ENCODE data around the gene OR10H1. TPM values are rescaled to one million over a fixed set of nuclear protein-coding genes. Genes with fewer than 3 reads are reported as not detected.

The OR10H1 gene
- total RNA-seq, 1 donor from 2014 or later: not detected

DNA sequence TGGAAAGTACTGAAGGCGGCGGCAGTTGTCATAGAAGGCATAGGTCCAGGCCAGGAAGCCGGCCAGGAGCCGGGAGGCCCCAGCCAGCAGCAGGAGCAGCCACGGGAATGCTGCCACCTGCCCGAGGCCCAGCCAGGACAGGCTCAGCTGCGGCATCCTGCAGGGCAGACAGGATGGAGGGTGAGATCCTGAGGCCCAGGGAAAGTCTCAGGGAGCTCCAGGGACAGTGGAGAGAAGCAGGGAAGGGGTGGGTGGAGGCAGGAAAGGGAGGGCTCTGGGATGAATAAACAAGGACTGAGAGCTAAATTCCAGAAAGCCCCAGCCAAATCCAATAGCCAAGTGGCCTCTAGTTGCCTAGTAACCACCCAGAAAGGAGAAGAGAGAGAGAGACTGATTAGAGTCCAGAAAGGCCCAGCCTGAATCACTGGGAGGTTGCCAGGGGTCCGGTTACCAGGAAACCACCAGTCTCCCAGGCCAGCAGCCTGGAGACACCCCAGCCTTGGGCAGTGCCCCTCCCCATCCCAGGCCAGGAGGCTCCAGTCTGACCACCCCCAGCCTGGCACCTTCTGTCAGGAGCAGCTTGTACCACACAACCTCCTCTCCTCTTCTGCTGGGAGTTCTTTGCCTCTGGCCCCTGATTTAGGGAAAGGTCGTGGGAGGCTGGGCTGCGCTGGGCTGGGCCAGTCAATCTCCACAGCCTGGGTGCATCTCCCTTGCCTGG is 35.5 kb downstream of the OR10H1 start:
- no peaks in the 10 kb centered on the region for H3K36me3 ChIP-seq
- H3K4me2 ChIP-seq: no peak overlapping the region
- Mint-ChIP-seq H3K27ac (no peak overlapping the region), H3K36me3 (no peaks in the 10 kb centered on the region), H3K9me3 (peaks cover 46% of the 10 kb centered on the region), H3K4me3 (no peak overlapping the region), H3K27me3 (ENCODE audit: insufficient read depth, low read depth) (peaks cover 11% of the 10 kb centered on the region), H3K4me1 (no peaks in the 10 kb centered on the region)
- no peaks in the 10 kb centered on the region for H3K79me2 ChIP-seq (ENCODE audit: low read depth)
- no peak overlapping the region for H2AFZ ChIP-seq (replicated peaks)
- H3K9ac ChIP-seq: no peak overlapping the region
- H3K4me3 ChIP-seq: no peak overlapping the region
- no peaks in the 10 kb centered on the region for H3K27me3 ChIP-seq
- no peak for TF ChIP-seq EZH2 (IDR thresholded peaks at IDR 0.05)
- TF ChIP-seq EZH2phosphoT487 (IDR thresholded peaks at IDR 0.05): no peak
- TF ChIP-seq, protein P1, sequence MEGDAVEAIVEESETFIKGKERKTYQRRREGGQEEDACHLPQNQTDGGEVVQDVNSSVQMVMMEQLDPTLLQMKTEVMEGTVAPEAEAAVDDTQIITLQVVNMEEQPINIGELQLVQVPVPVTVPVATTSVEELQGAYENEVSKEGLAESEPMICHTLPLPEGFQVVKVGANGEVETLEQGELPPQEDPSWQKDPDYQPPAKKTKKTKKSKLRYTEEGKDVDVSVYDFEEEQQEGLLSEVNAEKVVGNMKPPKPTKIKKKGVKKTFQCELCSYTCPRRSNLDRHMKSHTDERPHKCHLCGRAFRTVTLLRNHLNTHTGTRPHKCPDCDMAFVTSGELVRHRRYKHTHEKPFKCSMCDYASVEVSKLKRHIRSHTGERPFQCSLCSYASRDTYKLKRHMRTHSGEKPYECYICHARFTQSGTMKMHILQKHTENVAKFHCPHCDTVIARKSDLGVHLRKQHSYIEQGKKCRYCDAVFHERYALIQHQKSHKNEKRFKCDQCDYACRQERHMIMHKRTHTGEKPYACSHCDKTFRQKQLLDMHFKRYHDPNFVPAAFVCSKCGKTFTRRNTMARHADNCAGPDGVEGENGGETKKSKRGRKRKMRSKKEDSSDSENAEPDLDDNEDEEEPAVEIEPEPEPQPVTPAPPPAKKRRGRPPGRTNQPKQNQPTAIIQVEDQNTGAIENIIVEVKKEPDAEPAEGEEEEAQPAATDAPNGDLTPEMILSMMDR (IDR thresholded peaks at IDR 0.05): no peak
- no peak overlapping the region for H3K27ac ChIP-seq
- H3F3A ChIP-seq (ENCODE audit: low read depth): no peaks in the 10 kb centered on the region
- H3K4me1 ChIP-seq: no peaks in the 10 kb centered on the region
- no peak for DNase-seq (ENCODE audit: low spot score)
- peaks cover 4% of the 10 kb centered on the region for H3K9me3 ChIP-seq (ENCODE audit: low read depth)
- H4K20me1 ChIP-seq (ENCODE audit: low read depth): no peaks in the 10 kb centered on the region

DNA sequence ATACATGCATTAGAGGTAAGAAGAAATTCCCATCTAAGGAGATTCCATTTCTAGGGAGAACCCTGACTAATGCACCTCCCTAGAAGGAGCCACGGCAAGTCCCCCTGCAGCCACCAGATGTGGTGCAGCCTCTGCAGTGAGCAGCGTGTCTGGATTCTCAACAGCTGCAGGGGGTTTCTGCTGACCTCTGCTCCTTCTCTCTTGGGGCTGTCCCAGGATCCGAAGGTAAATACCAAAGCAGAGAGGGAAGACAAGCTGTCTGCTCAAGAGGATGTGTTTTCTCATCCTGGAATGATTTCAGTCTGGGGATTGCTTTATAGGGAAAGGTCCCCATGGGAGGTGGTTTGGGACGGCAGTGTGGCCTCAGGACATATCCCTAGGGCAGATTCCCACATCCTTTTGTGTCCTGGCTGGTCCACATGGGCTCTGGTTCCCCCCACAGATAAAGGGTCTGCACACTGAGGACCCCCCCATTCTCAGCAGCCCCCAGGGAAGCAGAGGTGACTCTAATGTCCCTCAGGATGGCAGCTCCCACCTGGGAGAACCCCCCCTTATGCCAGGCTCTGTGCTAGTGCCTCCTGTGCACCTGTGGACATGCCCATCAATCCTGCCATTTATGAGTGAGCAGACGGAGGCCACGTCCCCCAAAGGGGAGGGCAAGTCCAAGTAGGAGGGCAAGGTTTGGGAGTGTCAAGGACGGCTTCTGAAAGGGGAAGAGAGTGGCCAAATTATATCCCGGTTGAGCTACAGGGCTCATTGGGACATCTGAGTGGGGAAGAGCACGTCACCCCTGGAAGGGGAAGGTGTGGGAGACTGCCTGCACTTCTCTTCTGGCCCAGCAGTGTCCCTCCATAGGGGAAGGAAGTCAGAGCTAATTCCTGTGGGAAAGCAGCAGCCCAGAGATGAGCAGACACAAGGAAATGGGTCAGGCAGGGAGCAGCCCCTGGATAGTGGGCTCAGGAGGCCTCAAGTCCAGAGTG is 38.2 kb downstream of the OR10H1 start:
- no peak overlapping the region for H3K4me3 Mint-ChIP-seq
- Histone ChIP-seq H3K79me2 (ENCODE audit: low read depth) (no peaks in the 10 kb centered on the region), H3K27ac (no peak overlapping the region), H3F3A (ENCODE audit: low read depth) (no peaks in the 10 kb centered on the region), H4K20me1 (ENCODE audit: low read depth) (no peaks in the 10 kb centered on the region), H3K9me3 (ENCODE audit: low read depth) (peaks cover 4% of the 10 kb centered on the region), H3K4me1 (no peaks in the 10 kb centered on the region), H3K9ac (no peak overlapping the region), H3K4me2 (no peak overlapping the region), H3K36me3 (no peaks in the 10 kb centered on the region), H3K4me3 (no peak overlapping the region), H3K27me3 (no peaks in the 10 kb centered on the region), H2AFZ (replicated peaks) (no peak overlapping the region)
- peaks cover 11% of the 10 kb centered on the region for H3K27me3 Mint-ChIP-seq (ENCODE audit: insufficient read depth, low read depth)
- H3K9me3 Mint-ChIP-seq: peaks cover 54% of the 10 kb centered on the region
- H3K36me3 Mint-ChIP-seq: no peaks in the 10 kb centered on the region
- H3K27ac Mint-ChIP-seq: no peak overlapping the region
- H3K4me1 Mint-ChIP-seq: no peaks in the 10 kb centered on the region
- TF ChIP-seq, protein P1 (IDR thresholded peaks at IDR 0.05): no peak
- TF ChIP-seq EZH2 (IDR thresholded peaks at IDR 0.05): no peak
- no peak for TF ChIP-seq EZH2phosphoT487 (IDR thresholded peaks at IDR 0.05)
- no peak for DNase-seq (ENCODE audit: low spot score)

DNA sequence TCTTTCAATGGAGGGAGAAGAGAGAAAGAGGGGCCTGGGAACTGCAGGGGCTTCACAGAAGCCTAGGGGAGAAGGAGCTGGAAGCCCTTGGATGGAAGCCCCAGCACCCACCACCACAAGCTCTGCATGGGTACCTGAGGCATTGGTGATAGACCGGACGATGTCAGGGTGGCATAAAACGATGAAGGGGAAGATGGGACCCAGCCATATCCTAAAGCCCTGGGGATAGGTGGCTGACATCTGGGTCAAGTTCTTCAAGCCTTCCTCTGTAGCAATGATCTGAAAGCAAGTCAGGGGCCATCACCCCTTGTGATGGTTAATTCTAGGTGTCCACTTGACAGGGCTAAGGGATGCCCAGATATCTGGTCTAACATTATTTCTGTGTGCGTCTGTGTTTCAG is 39.2 kb downstream of the OR10H1 start:
- Histone ChIP-seq H3K79me2 (ENCODE audit: low read depth) (no peaks in the 10 kb centered on the region), H2AFZ (replicated peaks) (no peak overlapping the region), H3K27me3 (no peaks in the 10 kb centered on the region), H3K4me1 (no peaks in the 10 kb centered on the region), H3K4me3 (no peak overlapping the region), H3K36me3 (no peaks in the 10 kb centered on the region), H3K27ac (no peak overlapping the region), H3F3A (ENCODE audit: low read depth) (no peaks in the 10 kb centered on the region), H4K20me1 (ENCODE audit: low read depth) (no peaks in the 10 kb centered on the region), H3K9ac (no peak overlapping the region), H3K4me2 (no peak overlapping the region), H3K9me3 (ENCODE audit: low read depth) (peaks cover 5% of the 10 kb centered on the region)
- H3K27ac Mint-ChIP-seq: no peak overlapping the region
- no peaks in the 10 kb centered on the region for H3K4me1 Mint-ChIP-seq
- no peak overlapping the region for H3K4me3 Mint-ChIP-seq
- H3K27me3 Mint-ChIP-seq (ENCODE audit: insufficient read depth, low read depth): peaks cover 16% of the 10 kb centered on the region
- H3K9me3 Mint-ChIP-seq: peaks cover 54% of the 10 kb centered on the region
- no peak for TF ChIP-seq EZH2phosphoT487 (IDR thresholded peaks at IDR 0.05)
- TF ChIP-seq, protein P1 (IDR thresholded peaks at IDR 0.05): no peak
- TF ChIP-seq EZH2 (IDR thresholded peaks at IDR 0.05): no peak
- no peaks in the 10 kb centered on the region for H3K36me3 Mint-ChIP-seq
- no peak for DNase-seq (ENCODE audit: low spot score)

Measured in neural progenitor cell (in vitro differentiated cells).